IMR-90 (cell line): ENCODE measurements around the gene MRC2. TPM values are rescaled to one million over a fixed set of nuclear protein-coding genes. Genes with fewer than 3 reads are reported as not detected.

Experiments used
- ATAC-seq: fragments of 200-7000 bp; cut with Tn5 transposase; 2 replicates; pipeline ENCODE4 v1.9.1; 2020; ENCODE audit warnings: low read depth, mild to moderate bottlenecking, moderate library complexity
- BruUV-seq: library from RNA; stranded (reverse); fragments of 400-500 nt; replicated peaks from 2 replicates; lab custom pipeline; 2021; lab: Mats Ljungman, UMichigan
- CTCF ChIA-PET: fragments of 300-600 bp; formaldehyde crosslinking; extraction: SDS; loops from one replicate; lab custom pipeline; 2021; ENCODE audit warnings: antibody characterized with exemption; lab: Yijun Ruan, JAX
- POLR2A ChIA-PET: fragments of 300-600 bp; sonication (Branson Sonifier 250); formaldehyde crosslinking; loops from one replicate; lab custom pipeline; 2022; ENCODE audit warnings: antibody characterized with exemption; ENCODE audit not compliant: unreplicated experiment; lab: Charles Lee
- DNase-seq: peaks from one replicate; pipeline ENCODE4 v3.0.0; 2013
- H2AFZ ChIP-seq: replicated peaks from 2 replicates; pipeline ENCODE3; 2013; ENCODE audit warnings: low read length, mild to moderate bottlenecking; ENCODE audit not compliant: poor library complexity
- H2AK5ac ChIP-seq: 2 replicates; pipeline ENCODE4 v1.6.1; 2013; ENCODE audit warnings: low read depth, low read length, inconsistent platforms
- H2AK9ac ChIP-seq: replicated peaks from 2 replicates; pipeline ENCODE3; 2013; ENCODE audit warnings: mild to moderate bottlenecking, low read depth, low read length, moderate library complexity; ENCODE audit not compliant: poor library complexity
- H2BK120ac ChIP-seq: 2 replicates; pipeline ENCODE4 v1.6.1; 2013; ENCODE audit warnings: low read depth, low read length, inconsistent platforms
- H2BK15ac ChIP-seq: 3 replicates; pipeline ENCODE4 v1.6.1; 2013; ENCODE audit warnings: low read depth, low read length, inconsistent platforms
- H2BK20ac ChIP-seq: 2 replicates; pipeline ENCODE4 v1.6.1; 2013; ENCODE audit warnings: low read depth, mild to moderate bottlenecking, inconsistent platforms, low read length, moderate library complexity
- H2BK5ac ChIP-seq: 2 replicates; pipeline ENCODE4 v1.6.1; 2013; ENCODE audit warnings: mild to moderate bottlenecking, low read depth, low read length, inconsistent platforms; ENCODE audit not compliant: poor library complexity, severe bottlenecking
- H3K14ac ChIP-seq: replicated peaks from 2 replicates; pipeline ENCODE4 v1.6.1; 2013; ENCODE audit warnings: low read depth, low read length, inconsistent platforms
- H3K18ac ChIP-seq: 2 replicates; pipeline ENCODE4 v1.6.1; 2013; ENCODE audit warnings: low read depth, low read length, control low read depth
- H3K23ac ChIP-seq: 2 replicates; pipeline ENCODE4 v1.6.1; 2013; ENCODE audit warnings: low read depth, low read length, inconsistent platforms
- H3K27ac ChIP-seq: 2 replicates; pipeline ENCODE4 v1.5.1; 2013; ENCODE audit warnings: mild to moderate bottlenecking, control low read depth, low read length; ENCODE audit not compliant: insufficient read depth
- H3K27me3 ChIP-seq: 2 replicates; pipeline ENCODE4 v1.6.1; 2013; ENCODE audit warnings: low read length; ENCODE audit not compliant: control insufficient read depth, insufficient read depth
- H3K36me3 ChIP-seq: 2 replicates; pipeline ENCODE4 v1.6.1; 2013; ENCODE audit warnings: low read length, mixed read lengths; ENCODE audit not compliant: control insufficient read depth, insufficient read depth
- H3K4ac ChIP-seq: 2 replicates; pipeline ENCODE4 v1.6.1; 2013; ENCODE audit warnings: low read depth, low read length, inconsistent platforms
- H3K4me1 ChIP-seq: 2 replicates; pipeline ENCODE4 v1.6.1; 2013; ENCODE audit warnings: low read length, mixed read lengths; ENCODE audit not compliant: control insufficient read depth, insufficient read depth
- H3K4me2 ChIP-seq: 2 replicates; pipeline ENCODE4 v1.6.1; 2013; ENCODE audit warnings: low read depth, mild to moderate bottlenecking, control low read depth, low read length, moderate library complexity
- H3K4me3 ChIP-seq: 2 replicates; pipeline ENCODE4 v1.5.1; 2013; ENCODE audit warnings: low read depth, mild to moderate bottlenecking, control low read depth, low read length, moderate library complexity; ENCODE audit not compliant: insufficient read depth
- H3K56ac ChIP-seq: 2 replicates; pipeline ENCODE4 v1.6.1; 2013; ENCODE audit warnings: low read length, inconsistent platforms; ENCODE audit not compliant: insufficient read depth; ENCODE audit errors: extremely low read depth
- H3K79me1 ChIP-seq, 2 experiments: 2 replicates each; pipeline ENCODE4 v1.6.1; 2013; ENCODE audit warnings: low read length in 2 of 2, inconsistent platforms in 1 of 2, low read depth in 1 of 2
- H3K9ac ChIP-seq: 2 replicates; pipeline ENCODE4 v1.6.1; 2013; ENCODE audit warnings: low read depth, low read length, control low read depth
- H3K9me1 ChIP-seq: 2 replicates; pipeline ENCODE4 v1.6.1; 2013; ENCODE audit warnings: low read length, inconsistent platforms; ENCODE audit not compliant: insufficient read depth
- H3K9me3 ChIP-seq: 2 replicates; pipeline ENCODE4 v1.6.1; 2013; ENCODE audit warnings: low read length; ENCODE audit not compliant: control insufficient read depth, insufficient read depth
- H4K20me1 ChIP-seq: 2 replicates; pipeline ENCODE4 v1.6.1; 2013; ENCODE audit warnings: low read length, inconsistent platforms; ENCODE audit not compliant: insufficient read depth
- H4K5ac ChIP-seq: 2 replicates; pipeline ENCODE4 v1.6.1; 2013; ENCODE audit warnings: mild to moderate bottlenecking, low read depth, low read length, control low read depth
- H4K8ac ChIP-seq, 2 experiments: 2 replicates each; pipeline ENCODE4 v1.6.1; 2013; ENCODE audit warnings: low read depth in 2 of 2, low read length in 2 of 2, control low read depth in 1 of 2, inconsistent platforms in 1 of 2
- H4K91ac ChIP-seq: 2 replicates; pipeline ENCODE4 v1.6.1; 2013; ENCODE audit warnings: low read depth, low read length, inconsistent platforms; ENCODE audit not compliant: insufficient read depth
- CHD1 ChIP-seq: IDR thresholded peaks from 2 replicates; pipeline ENCODE4 v1.6.1; 2012; ENCODE audit warnings: low read depth, low read length, improper control_type of control experiment
- CTCF ChIP-seq: conservative IDR thresholded peaks from 2 replicates; pipeline ENCODE4 v1.5.1; 2012; ENCODE audit warnings: mild to moderate bottlenecking, low read depth, low read length, improper control_type of control experiment
- MAZ ChIP-seq: IDR thresholded peaks from 2 replicates; pipeline ENCODE4 v1.6.1; 2012; ENCODE audit warnings: low read depth, mild to moderate bottlenecking, low read length, improper control_type of control experiment, moderate library complexity, borderline replicate concordance
- RAD21 ChIP-seq: IDR thresholded peaks from 2 replicates; pipeline ENCODE4 v1.6.1; 2012; ENCODE audit warnings: low read length, improper control_type of control experiment
- SMC3 ChIP-seq: fragments of 150-350 bp; IDR thresholded peaks from 2 replicates; pipeline ENCODE4 v1.6.1; 2016; ENCODE audit warnings: low read depth, mild to moderate bottlenecking, antibody characterized with exemption, low read length, moderate library complexity
- WGBS, 2 experiments: methylation state at CpG; one replicate each; pipeline versions ENCODE4 v1.1.5 to v1.1.7; 2013; ENCODE audit warnings: missing lambda C conversion rate in 2 of 2; ENCODE audit not compliant: insufficient read length in 1 of 2; ENCODE audit errors: extremely low coverage in 2 of 2; 5-methylcytosine and 5-hydroxymethylcytosine counted together
- dilution Hi-C: fragments of 300-500 bp; cut with HindIII; formaldehyde crosslinking; loops from one replicate; pipeline ENCODE4 v1.14.3; 2018; ENCODE audit warnings: low sequenced_read_pairs; ENCODE audit not compliant: unreplicated experiment
- in situ Hi-C: fragments of 300-500 bp; cut with MboI; formaldehyde crosslinking; loops from 3 replicates; pipeline ENCODE4 v1.14.3; 2019; ENCODE audit warnings: low sequenced_read_pairs, inconsistent platforms, mixed read lengths
- intact Hi-C: fragments of 100-400 bp; cut with micrococcal nuclease; formaldehyde crosslinking; loops from 2 replicates; pipeline ENCODE4 v1.10.0; 2022
- polyA plus RNA-seq, 3 experiments: library from polyadenylated mRNA; depleted of rRNA; stranded (reverse); fragments of >200 nt; gene quantifications; 2 replicates each; pipeline ENCODE4 v1.2.3, GENCODE V29; 2012; ENCODE audit warnings: low replicate concordance in 1 of 3
- total RNA-seq: library from RNA; depleted of rRNA; stranded (reverse); fragments of >200 nt; gene quantifications from 2 replicates; pipeline ENCODE4 v1.2.3, GENCODE V29; 2012

Gene MRC2
- total and polyA plus RNA-seq, 2 of the 4 experiments (the other 2 are of a cell fraction) = 39.3 to 137 TPM

- Histone ChIP-seq H4K20me1 (0 out of 2 replicates have a peak, but pooled peaks cover 4% of the 10 kb centered on the region), H3K4me2 (no peak overlapping the region), H3K27ac (no peak overlapping the region), H3K4me3 (no peak overlapping the region), H3K9ac (no peak overlapping the region), H2AK9ac (no peak overlapping the region), H3K9me1 (peaks cover 9% of the 10 kb centered on the region), H3K4me1 (peaks cover 3% of the 10 kb centered on the region; the same call in 1 of the 2 replicates), H3K9me3 (no peaks in the 10 kb centered on the region), H2BK15ac (no peak overlapping the region), H3K4ac (no peak overlapping the region), H3K18ac (no peak overlapping the region), H2BK20ac (no peak overlapping the region), H3K14ac (no peak overlapping the region), H2BK5ac (no peak overlapping the region), H3K79me1 (peaks cover 0 to 9% of the 10 kb centered on the region in 2 experiments; a peak in 1 of 4 replicates), H3K27me3 (no peaks in the 10 kb centered on the region), H2BK120ac (no peak overlapping the region), H2AFZ (no peak overlapping the region), H3K36me3 (peaks cover 45% of the 10 kb centered on the region), H4K5ac (no peak overlapping the region), H2AK5ac (no peak overlapping the region), H4K8ac (no peak overlapping the region), H4K91ac (no peak overlapping the region), H3K23ac (no peak overlapping the region), H3K56ac (no peak overlapping the region)
- ATAC-seq (peak; percentile 62), DNase-seq (no peak)
- in situ Hi-C loops = loop anchor here (10.0 kb wide), 1 partner anchor 702 kb away; no protein-coding TSS in a partner anchor
- CTCF ChIA-PET = interaction anchor here (0.6 kb wide), 1 partner anchor 656 kb away, joined by 3 read pairs; no protein-coding TSS in a partner anchor
- no CpG with 5 or more reads among the region's 14 CpGs for WGBS, 2 experiments
- BruUV-seq = TSS peak; percentile 84
- intact Hi-C loops = no loop called here
- dilution Hi-C loops = no loop called here
- peak; percentile 44; the same call in 1 of the 2 replicates for TF ChIP-seq SMC3
- TF ChIP-seq CTCF = peak; percentile 47
- no peak for TF ChIP-seq CHD1
- TF ChIP-seq RAD21 = peak; percentile 43
- peak; percentile 40; the same call in 1 of the 2 replicates for TF ChIP-seq MAZ
- POLR2A ChIA-PET = no interaction called here
These were observed 65.4 kb downstream of the MRC2 start for GRCh38 chr17:62692721-62693431.
